NT2/D1 (cell line): ENCODE measurements around the gene ARMC9.

Source experiments
- SUZ12 ChIP-seq: IDR thresholded peaks from 2 replicates; pipeline ENCODE4 v1.6.1; 2011; ENCODE audit not compliant: insufficient read length, insufficient read depth; ENCODE audit errors: extremely low read depth
- YY1 ChIP-seq: IDR thresholded peaks from 2 replicates; pipeline ENCODE4 v1.6.1; 2011; ENCODE audit not compliant: insufficient read length, insufficient read depth

DNA sequence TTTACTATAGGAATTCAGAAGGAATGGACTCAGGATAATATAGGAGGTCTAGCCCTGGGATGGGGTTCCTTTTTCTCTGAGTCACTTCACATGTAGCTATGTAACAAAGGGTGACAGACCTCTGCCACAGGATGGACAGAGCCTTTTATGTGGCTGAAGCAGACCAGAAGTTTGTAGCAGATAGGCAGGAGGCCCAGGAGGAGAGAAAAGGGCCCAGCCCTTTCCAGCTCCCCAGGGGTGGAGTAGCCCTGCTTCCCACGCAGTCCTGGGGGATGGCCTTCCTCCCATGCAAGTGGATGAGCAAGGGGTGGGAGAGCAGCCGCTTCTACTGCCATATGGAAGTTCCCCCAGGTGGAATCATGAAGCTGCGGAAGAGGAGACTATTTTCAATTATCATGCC lies 40.3 kb downstream of the ARMC9 start:
- TF ChIP-seq SUZ12 (no peak), YY1 (no peak)
